Astrocyte (in vitro differentiated cells and primary cell): ENCODE measurements around the gene PRKAR1A. TPM values are rescaled to one million over a fixed set of nuclear protein-coding genes. Genes with fewer than 3 reads are reported as not detected.

Experiments
- DNase-seq: peaks from one replicate; pipeline ENCODE4 v3.0.0-alpha.2; 2010; ENCODE audit warnings: low read depth
- FAIRE-seq: peaks from 2 replicates; lab custom pipeline; 2011; peaks lifted over from hg19 to GRCh38; lab: Jason Lieb, UNC
- H2AFZ ChIP-seq: 2 replicates; pipeline ENCODE4 v1.6.0; 2012; ENCODE audit warnings: low read depth, low read length, inconsistent platforms
- H3K27ac ChIP-seq: 2 replicates; pipeline ENCODE4 v1.5.1; 2011; ENCODE audit warnings: low read depth, low read length, inconsistent platforms
- H3K27me3 ChIP-seq: 2 replicates; pipeline ENCODE4 v1.6.0; 2011; ENCODE audit warnings: low read length, inconsistent platforms; ENCODE audit not compliant: insufficient read depth
- H3K36me3 ChIP-seq: 2 replicates; pipeline ENCODE4 v1.5.1; 2011; ENCODE audit warnings: low read length, inconsistent platforms; ENCODE audit not compliant: insufficient read depth
- H3K4me1 ChIP-seq: 2 replicates; pipeline ENCODE4 v1.5.1; 2011; ENCODE audit warnings: low read length, inconsistent platforms; ENCODE audit not compliant: insufficient read depth
- H3K4me2 ChIP-seq: 2 replicates; pipeline ENCODE4 v1.6.0; 2012; ENCODE audit warnings: low read length, inconsistent platforms
- H3K4me3 ChIP-seq: 2 replicates; pipeline ENCODE4 v1.5.1; 2011; ENCODE audit warnings: low read depth, mild to moderate bottlenecking, low read length, inconsistent platforms; ENCODE audit not compliant: insufficient read depth
- H3K79me2 ChIP-seq: 2 replicates; pipeline ENCODE4 v1.6.0; 2012; ENCODE audit warnings: mild to moderate bottlenecking, low read length, inconsistent platforms; ENCODE audit not compliant: insufficient read depth
- H3K9ac ChIP-seq: 2 replicates; pipeline ENCODE4 v1.6.0; 2012; ENCODE audit warnings: mild to moderate bottlenecking, low read length, inconsistent platforms
- H3K9me3 ChIP-seq: 2 replicates; pipeline ENCODE4 v1.5.1; 2012; ENCODE audit warnings: low read depth, mild to moderate bottlenecking, low read length, inconsistent platforms; ENCODE audit not compliant: insufficient read depth
- H4K20me1 ChIP-seq: 2 replicates; pipeline ENCODE4 v1.6.0; 2012; ENCODE audit warnings: low read length, inconsistent platforms; ENCODE audit not compliant: insufficient read depth
- H3K27ac Mint-ChIP-seq: one replicate; pipeline ENCODE4 v1.8.0; 2021; ENCODE audit warnings: mild to moderate bottlenecking, mixed read lengths; ENCODE audit not compliant: unreplicated experiment
- H3K27me3 Mint-ChIP-seq: one replicate; pipeline ENCODE4 v1.8.0; 2021; ENCODE audit warnings: low read depth, mixed read lengths; ENCODE audit not compliant: unreplicated experiment
- H3K36me3 Mint-ChIP-seq: one replicate; pipeline ENCODE4 v1.8.0; 2021; ENCODE audit warnings: low read depth, mixed read lengths; ENCODE audit not compliant: unreplicated experiment
- H3K4me1 Mint-ChIP-seq: one replicate; pipeline ENCODE4 v1.8.0; 2021; ENCODE audit warnings: low read depth, mixed read lengths; ENCODE audit not compliant: unreplicated experiment
- H3K4me3 Mint-ChIP-seq: one replicate; pipeline ENCODE4 v1.8.0; 2021; ENCODE audit warnings: mild to moderate bottlenecking, moderate library complexity, mixed read lengths; ENCODE audit not compliant: unreplicated experiment
- H3K9me3 Mint-ChIP-seq: one replicate; pipeline ENCODE4 v1.8.0; 2021; ENCODE audit warnings: mild to moderate bottlenecking, mixed read lengths; ENCODE audit not compliant: unreplicated experiment
- CTCF ChIP-seq: IDR thresholded peaks from 2 replicates; pipeline ENCODE4 v1.5.1; 2011; ENCODE audit warnings: low read depth, mild to moderate bottlenecking, inconsistent platforms, low read length, moderate library complexity; ENCODE audit not compliant: insufficient read depth
- EZH2 ChIP-seq: IDR thresholded peaks from 2 replicates; pipeline ENCODE4 v1.6.1; 2012; ENCODE audit warnings: mild to moderate bottlenecking, low read length, inconsistent platforms; ENCODE audit not compliant: insufficient read depth
- total RNA-seq: library from RNA; stranded (reverse); gene quantifications from 2 replicates; pipeline ENCODE4 v1.2.1, GENCODE V29; 2021

PRKAR1A gene
- total RNA-seq, 1 donor from 2014 or later: 235 TPM

- Histone ChIP-seq H3K9me3 (no peaks in the 10 kb centered on the region), H3K79me2 (peaks cover 41% of the 10 kb centered on the region), H3K4me1 (peaks cover 17% of the 10 kb centered on the region), H3K36me3 (peaks cover 7% of the 10 kb centered on the region), H3K27me3 (no peaks in the 10 kb centered on the region), H3K27ac (peak overlapping the region; percentile 95), H3K4me3 (peak overlapping the region; percentile 95), H2AFZ (peak overlapping the region; percentile 93), H4K20me1 (peaks cover 34% of the 10 kb centered on the region), H3K9ac (peak overlapping the region; percentile 99), H3K4me2 (peak overlapping the region; percentile 98)
- Mint-ChIP-seq H3K9me3 (no peaks in the 10 kb centered on the region), H3K27me3 (no peaks in the 10 kb centered on the region), H3K36me3 (no peaks in the 10 kb centered on the region), H3K4me3 (peak overlapping the region; percentile 85), H3K4me1 (peaks cover 7% of the 10 kb centered on the region), H3K27ac (peak overlapping the region; percentile 73)
- TF ChIP-seq CTCF: no peak
- no peak for TF ChIP-seq EZH2
- FAIRE-seq (no peak), DNase-seq (no peak)
Observed at GRCh38 chr17:68511254-68511670, 968 bp upstream of the PRKAR1A start.

- Mint-ChIP-seq H3K27me3 (no peaks in the 10 kb centered on the region), H3K9me3 (no peaks in the 10 kb centered on the region), H3K27ac (peak overlapping the region; percentile 99), H3K36me3 (peaks cover 2% of the 10 kb centered on the region), H3K4me1 (peaks cover 7% of the 10 kb centered on the region), H3K4me3 (peak overlapping the region; percentile 99)
- peak; percentile 50 for DNase-seq
- TF ChIP-seq CTCF (no peak), EZH2 (no peak)
- H3K9me3 ChIP-seq: no peaks in the 10 kb centered on the region
- H4K20me1 ChIP-seq: peaks cover 37% of the 10 kb centered on the region
- peak overlapping the region; percentile 99 for H3K9ac ChIP-seq
- no peaks in the 10 kb centered on the region for H3K27me3 ChIP-seq
- H3K79me2 ChIP-seq: peaks cover 46% of the 10 kb centered on the region
- H3K4me3 ChIP-seq: peak overlapping the region; percentile 95
- peaks cover 17% of the 10 kb centered on the region for H3K4me1 ChIP-seq
- peaks cover 11% of the 10 kb centered on the region for H3K36me3 ChIP-seq
- H3K4me2 ChIP-seq: peak overlapping the region; percentile 98
- peak overlapping the region; percentile 93 for H2AFZ ChIP-seq
- peak overlapping the region; percentile 95 for H3K27ac ChIP-seq
- no peak for FAIRE-seq
Observed at GRCh38 chr17:68511671-68512246, 471 bp upstream of the PRKAR1A start.

- no peaks in the 10 kb centered on the region for H3K27me3 Mint-ChIP-seq
- H3K4me3 Mint-ChIP-seq: peak overlapping the region; percentile 98
- FAIRE-seq (no peak), DNase-seq (peak; percentile 27)
- Histone ChIP-seq H3K27me3 (no peaks in the 10 kb centered on the region), H3K9me3 (no peaks in the 10 kb centered on the region), H3K4me3 (peak overlapping the region; percentile 95), H3K4me2 (peak overlapping the region; percentile 98), H4K20me1 (peaks cover 50% of the 10 kb centered on the region), H3K9ac (peak overlapping the region; percentile 99), H3K79me2 (peaks cover 58% of the 10 kb centered on the region), H3K27ac (peak overlapping the region; percentile 95), H2AFZ (peak overlapping the region; percentile 40), H3K4me1 (peaks cover 17% of the 10 kb centered on the region), H3K36me3 (peaks cover 22% of the 10 kb centered on the region)
- peaks cover 7% of the 10 kb centered on the region for H3K4me1 Mint-ChIP-seq
- no peak for TF ChIP-seq CTCF
- no peak for TF ChIP-seq EZH2
- peaks cover 13% of the 10 kb centered on the region for H3K36me3 Mint-ChIP-seq
- H3K9me3 Mint-ChIP-seq: no peaks in the 10 kb centered on the region
- peak overlapping the region; percentile 100 for H3K27ac Mint-ChIP-seq
Observed at GRCh38 chr17:68512960-68513474, 787 bp downstream of the PRKAR1A start.
